ENCODE data around the gene POTEH. TPM values are rescaled to one million over a fixed set of nuclear protein-coding genes. Genes with fewer than 3 reads are reported as not detected.
"Not testable (repeated sequence)": the region's sequence is repeated elsewhere in the genome, so short reads cannot be mapped to it uniquely, and the experiment has no call there.

The POTEH gene
- total and polyA plus RNA-seq, 2 of the 4 experiments (the other 2 are of a cell fraction) = not detected

DNA sequence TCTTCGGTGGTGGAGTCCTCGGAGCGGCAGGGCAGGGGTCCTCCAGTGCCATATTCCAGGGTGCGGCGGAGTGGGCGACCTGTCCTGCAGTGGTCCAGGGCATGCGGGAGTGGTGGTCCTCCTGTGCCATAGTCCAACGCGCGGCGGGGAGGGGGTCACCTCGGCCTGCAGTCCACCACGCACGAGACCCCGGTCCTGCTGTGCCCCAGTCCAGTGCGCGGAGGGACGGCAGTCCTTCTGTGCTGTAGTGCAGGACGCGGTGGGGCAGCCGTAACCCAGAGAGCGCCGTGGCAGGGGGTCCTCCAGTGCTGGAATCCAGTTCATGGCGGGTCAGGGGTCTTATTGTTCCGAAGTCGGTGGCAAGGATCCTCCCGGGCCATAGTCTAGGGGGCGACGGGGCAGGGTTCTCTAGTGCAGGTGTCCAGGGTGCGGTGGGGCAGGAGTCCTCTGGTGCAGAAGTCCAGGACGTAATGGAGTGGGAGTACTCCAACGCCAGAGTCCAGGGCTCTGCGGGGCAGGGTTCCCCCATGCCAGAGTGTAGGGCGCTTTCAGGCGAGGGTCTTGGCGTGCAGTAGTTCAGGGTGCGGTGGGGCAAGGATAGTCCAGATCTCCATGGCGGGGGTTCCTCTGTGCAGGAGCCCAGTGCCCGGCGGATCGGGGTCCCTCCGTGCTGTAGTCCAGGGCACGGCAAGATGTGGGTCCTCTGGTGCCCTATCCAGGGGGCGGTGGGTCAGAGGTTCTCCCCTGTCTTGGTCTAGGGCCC is 70.7 kb downstream of the POTEH start:
- H3K14ac ChIP-seq (replicated peaks; ENCODE audit: low read depth, low read length); BruUV-seq (replicated peaks); H2BK15ac ChIP-seq (ENCODE audit: low read depth, low read length); H3K79me1 ChIP-seq (ENCODE audit: low read depth in 1 of 2, low read length in 2 of 2); H3K56ac ChIP-seq (ENCODE audit: extremely low read depth, insufficient read depth, low read length); DNase-seq; POLR2A ChIA-PET (ENCODE audit: unreplicated experiment); H2AFZ ChIP-seq (replicated peaks; ENCODE audit: low read length, poor library complexity); H3K9me1 ChIP-seq (ENCODE audit: insufficient read depth, low read length); CTCF ChIA-PET; H3K9ac ChIP-seq (ENCODE audit: low read depth, low read length); H4K20me1 ChIP-seq (ENCODE audit: insufficient read depth, low read length); H3K4me2 ChIP-seq (ENCODE audit: low read depth, low read length); H2BK20ac ChIP-seq (ENCODE audit: low read depth, low read length); H3K9me3 ChIP-seq (ENCODE audit: control insufficient read depth, insufficient read depth, low read length); H3K27me3 ChIP-seq (ENCODE audit: control insufficient read depth, insufficient read depth, low read length); H4K8ac ChIP-seq (ENCODE audit: low read depth in 2 of 2, low read length in 2 of 2); H2BK5ac ChIP-seq (ENCODE audit: low read depth, low read length, poor library complexity, severe bottlenecking); intact Hi-C loops (cut with micrococcal nuclease); H3K4ac ChIP-seq (ENCODE audit: low read depth, low read length); dilution Hi-C loops (cut with HindIII; ENCODE audit: low sequenced_read_pairs, unreplicated experiment); H2BK120ac ChIP-seq (ENCODE audit: low read depth, low read length); in situ Hi-C loops (cut with MboI; ENCODE audit: low sequenced_read_pairs); H2AK5ac ChIP-seq (ENCODE audit: low read depth, low read length); H3K23ac ChIP-seq (ENCODE audit: low read depth, low read length); H2AK9ac ChIP-seq (replicated peaks; ENCODE audit: low read depth, low read length, poor library complexity); H3K36me3 ChIP-seq (ENCODE audit: control insufficient read depth, insufficient read depth, low read length); H3K27ac ChIP-seq (ENCODE audit: insufficient read depth, low read length); H3K4me1 ChIP-seq (ENCODE audit: control insufficient read depth, insufficient read depth, low read length); ATAC-seq (ENCODE audit: low read depth); H4K91ac ChIP-seq (ENCODE audit: insufficient read depth, low read depth, low read length); H3K18ac ChIP-seq (ENCODE audit: low read depth, low read length); H4K5ac ChIP-seq (ENCODE audit: low read depth, low read length); H3K4me3 ChIP-seq (ENCODE audit: insufficient read depth, low read depth, low read length): not testable (repeated sequence)
- WGBS, 2 experiments (ENCODE audit: extremely low coverage in 2 of 2, insufficient read length in 1 of 2) = no CpG with 5 or more reads among the region's 44 CpGs

GRCh38 chr22:15761151-15761777 is 71.4 kb downstream of the POTEH start:
- dilution Hi-C loops (cut with HindIII; ENCODE audit: low sequenced_read_pairs, unreplicated experiment); H2BK120ac ChIP-seq (ENCODE audit: low read depth, low read length): not testable (repeated sequence)
- WGBS, 2 experiments (ENCODE audit: extremely low coverage in 2 of 2, insufficient read length in 1 of 2) = 93% methylated on average over 6 of the region's 30 CpGs; no CpG with 5 or more reads in 1 of the 2 experiments

More at GRCh38 chr22:15761151-15761777, 71.4 kb downstream of the POTEH start:
- H4K5ac ChIP-seq (ENCODE audit: low read depth, low read length); H2AK9ac ChIP-seq (replicated peaks; ENCODE audit: low read depth, low read length, poor library complexity); H2BK5ac ChIP-seq (ENCODE audit: low read depth, low read length, poor library complexity, severe bottlenecking); ATAC-seq (ENCODE audit: low read depth); H2AK5ac ChIP-seq (ENCODE audit: low read depth, low read length); H3K4me1 ChIP-seq (ENCODE audit: control insufficient read depth, insufficient read depth, low read length); H3K4me3 ChIP-seq (ENCODE audit: insufficient read depth, low read depth, low read length); H2AFZ ChIP-seq (replicated peaks; ENCODE audit: low read length, poor library complexity); H2BK15ac ChIP-seq (ENCODE audit: low read depth, low read length); H3K14ac ChIP-seq (replicated peaks; ENCODE audit: low read depth, low read length); H3K4me2 ChIP-seq (ENCODE audit: low read depth, low read length); H3K18ac ChIP-seq (ENCODE audit: low read depth, low read length); CTCF ChIA-PET; H4K91ac ChIP-seq (ENCODE audit: insufficient read depth, low read depth, low read length); H4K20me1 ChIP-seq (ENCODE audit: insufficient read depth, low read length); H3K56ac ChIP-seq (ENCODE audit: extremely low read depth, insufficient read depth, low read length); H3K27ac ChIP-seq (ENCODE audit: insufficient read depth, low read length); H3K23ac ChIP-seq (ENCODE audit: low read depth, low read length); in situ Hi-C loops (cut with MboI; ENCODE audit: low sequenced_read_pairs); H3K79me1 ChIP-seq (ENCODE audit: low read depth in 1 of 2, low read length in 2 of 2); H3K9ac ChIP-seq (ENCODE audit: low read depth, low read length); BruUV-seq (replicated peaks); H4K8ac ChIP-seq (ENCODE audit: low read depth in 2 of 2, low read length in 2 of 2); POLR2A ChIA-PET (ENCODE audit: unreplicated experiment); H3K36me3 ChIP-seq (ENCODE audit: control insufficient read depth, insufficient read depth, low read length); DNase-seq; H3K27me3 ChIP-seq (ENCODE audit: control insufficient read depth, insufficient read depth, low read length); H3K4ac ChIP-seq (ENCODE audit: low read depth, low read length); H3K9me3 ChIP-seq (ENCODE audit: control insufficient read depth, insufficient read depth, low read length); H3K9me1 ChIP-seq (ENCODE audit: insufficient read depth, low read length); intact Hi-C loops (cut with micrococcal nuclease); H2BK20ac ChIP-seq (ENCODE audit: low read depth, low read length): not testable (repeated sequence)

Data from IMR-90 (cell line).